ENCODE data around the gene USP33. TPM values are rescaled to one million over a fixed set of nuclear protein-coding genes. Genes with fewer than 3 reads are reported as not detected.
A peak's percentile ranks its signal among the peaks of the same experiment; 100 is the strongest.
"Not testable (repeated sequence)": the region's sequence is repeated elsewhere in the genome, so short reads cannot be mapped to it uniquely, and the experiment has no call there.

Gene USP33
- total RNA-seq, 1 experiment from 2014 or later: 61.6 TPM

- H3K27ac Mint-ChIP-seq: no peak overlapping the region
- peaks cover 43% of the 10 kb centered on the region for H3K9me3 Mint-ChIP-seq
- DNase-seq (ENCODE audit: low spot score) (no peak), ATAC-seq (no peak)
- H3K4me1 Mint-ChIP-seq: peaks cover 2% of the 10 kb centered on the region; the same call in 1 of the 2 replicates
- ChIA-PET POLR2A (interaction anchor here (0.7 kb wide), 1 partner anchor 1325 kb away, joined by 4 read pairs; no protein-coding TSS in a partner anchor), CTCF (no interaction called here)
- no peak overlapping the region for H3K4me3 Mint-ChIP-seq
- TF ChIP-seq ZSCAN18 (CRISPR knock-in tag; IDR thresholded peaks at IDR 0.05) (no peak), ZNF317 (CRISPR knock-in tag; IDR thresholded peaks at IDR 0.05; ENCODE audit: borderline replicate concordance, low read depth) (peak; percentile 73; the same call in 1 of the 2 replicates)
- no peaks in the 10 kb centered on the region; the same call in 1 of the 2 replicates for H3K27me3 Mint-ChIP-seq (ENCODE audit: low read depth)
- H3K36me3 Mint-ChIP-seq: peaks cover 57% of the 10 kb centered on the region
These were observed 110.5 kb downstream of the USP33 start for GRCh38 chr1:77649127-77649526.

GRCh38 chr1:77646224-77646623, 113.4 kb downstream of the USP33 start:
- H3K4me1 Mint-ChIP-seq; H3K27ac Mint-ChIP-seq; DNase-seq (ENCODE audit: low spot score); POLR2A ChIA-PET; H3K27me3 Mint-ChIP-seq (ENCODE audit: low read depth); CTCF ChIA-PET; H3K4me3 Mint-ChIP-seq; ATAC-seq: not testable (repeated sequence)
- peaks cover 47% of the 10 kb centered on the region for H3K36me3 Mint-ChIP-seq
- peaks cover 31% of the 10 kb centered on the region for H3K9me3 Mint-ChIP-seq

Other genes with a start within 250 kb of the USP33 start
- gene ZZZ3, start 77.2 kb downstream of the USP33 start, total RNA-seq (2021): 43.3 to 47.5 TPM (median 43.5 TPM) in 3 replicates
- gene MIGA1, start 19.8 kb upstream of the USP33 start, total RNA-seq (2021): 6.0 to 6.3 TPM (median 6.2 TPM) in 3 replicates
- 1.4 to 2.5 TPM (median 1.6 TPM) in 3 replicates for gene NEXN, start 128.8 kb upstream of the USP33 start, total RNA-seq (2021)
- gene FUBP1, start 219.2 kb upstream of the USP33 start, total RNA-seq (2021): 175 to 208 TPM (median 176 TPM) in 3 replicates
- 23.4 to 26.5 TPM (median 26.0 TPM) in 3 replicates for gene DNAJB4, start 245.1 kb upstream of the USP33 start, total RNA-seq (2021)

All from WTC11 (cell line).